ENCODE results near the gene TSHZ2.

Gene TSHZ2

DNA sequence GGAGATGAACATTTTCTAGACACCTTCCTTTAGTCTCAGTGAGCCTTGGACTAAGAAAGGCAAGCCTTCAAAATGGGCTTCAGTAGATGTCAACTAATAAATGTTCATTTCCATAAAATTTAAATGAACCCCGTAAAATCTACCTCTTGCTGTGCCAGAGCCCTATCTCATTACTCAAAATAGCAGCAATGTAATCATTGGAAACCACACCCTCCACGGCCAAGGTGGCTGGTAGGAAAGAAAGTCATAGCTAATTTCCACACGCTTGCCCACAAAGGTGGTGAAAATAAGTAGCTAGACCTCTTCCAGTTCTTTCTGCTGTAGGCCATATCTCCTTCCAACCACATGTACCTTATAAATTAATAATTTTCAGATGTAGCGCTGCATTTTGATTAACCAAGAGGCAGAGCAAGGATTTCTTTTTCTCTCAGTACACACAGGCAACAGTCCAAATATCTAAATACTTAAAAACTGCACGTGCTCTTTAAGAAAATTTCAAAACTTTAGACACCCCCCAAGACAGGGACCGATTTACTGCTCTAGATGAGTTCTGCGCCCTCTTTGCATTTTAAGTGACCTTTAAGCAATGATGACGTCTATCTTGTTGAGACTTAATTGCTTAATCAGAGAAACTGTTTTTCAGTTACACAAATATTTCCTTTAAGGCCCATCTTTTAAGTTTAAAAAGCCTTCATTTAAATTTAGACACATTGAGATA, 330.7 kb downstream of the TSHZ2 start:
- no peaks in the 10 kb centered on the region for H3K4me1 ChIP-seq (ENCODE audit: control insufficient read depth, insufficient read depth, low read length)
- no peaks in the 10 kb centered on the region for H3K9me3 ChIP-seq (ENCODE audit: control insufficient read depth, insufficient read depth, low read length)
- no peaks in the 10 kb centered on the region for H3K27me3 ChIP-seq (ENCODE audit: control insufficient read depth, insufficient read depth, low read length)
- DNase-seq (ENCODE audit: low read depth, low spot score) = no peak
- H3K36me3 ChIP-seq (ENCODE audit: control insufficient read depth, insufficient read depth, low read length) = no peaks in the 10 kb centered on the region
- no CpG with 5 or more reads among the region's 8 CpGs for WGBS (ENCODE audit: insufficient coverage, insufficient read length)
- no peak overlapping the region for H3K4me3 ChIP-seq (ENCODE audit: low read length)
- no peak overlapping the region for H3K27ac ChIP-seq (ENCODE audit: low read length)

DNA sequence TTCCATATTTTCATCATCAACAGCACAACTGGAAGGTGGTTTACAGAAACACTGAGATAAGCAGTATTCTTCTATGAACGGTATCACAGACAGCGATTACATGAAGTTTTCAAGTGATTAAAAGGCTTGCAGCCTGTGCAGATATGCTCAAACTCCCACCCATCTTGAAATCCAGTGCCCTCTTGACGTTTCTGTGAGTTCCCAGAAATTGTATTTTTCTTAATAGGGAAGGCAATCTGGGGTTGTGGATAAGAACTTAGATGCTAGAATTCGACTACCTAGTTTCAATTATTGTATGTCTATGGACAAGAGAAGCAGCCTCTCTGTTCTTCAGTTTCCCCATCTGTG, 331.2 kb downstream of the TSHZ2 start:
- no peaks in the 10 kb centered on the region for H3K4me1 ChIP-seq (ENCODE audit: control insufficient read depth, insufficient read depth, low read length)
- no peaks in the 10 kb centered on the region for H3K36me3 ChIP-seq (ENCODE audit: control insufficient read depth, insufficient read depth, low read length)
- no peak overlapping the region for H3K4me3 ChIP-seq (ENCODE audit: low read length)
- no CpG with 5 or more reads among the region's 4 CpGs for WGBS (ENCODE audit: insufficient coverage, insufficient read length)
- DNase-seq (ENCODE audit: low read depth, low spot score) = no peak
- H3K27me3 ChIP-seq (ENCODE audit: control insufficient read depth, insufficient read depth, low read length) = no peaks in the 10 kb centered on the region
- no peaks in the 10 kb centered on the region for H3K9me3 ChIP-seq (ENCODE audit: control insufficient read depth, insufficient read depth, low read length)
- H3K27ac ChIP-seq (ENCODE audit: low read length) = no peak overlapping the region

DNA sequence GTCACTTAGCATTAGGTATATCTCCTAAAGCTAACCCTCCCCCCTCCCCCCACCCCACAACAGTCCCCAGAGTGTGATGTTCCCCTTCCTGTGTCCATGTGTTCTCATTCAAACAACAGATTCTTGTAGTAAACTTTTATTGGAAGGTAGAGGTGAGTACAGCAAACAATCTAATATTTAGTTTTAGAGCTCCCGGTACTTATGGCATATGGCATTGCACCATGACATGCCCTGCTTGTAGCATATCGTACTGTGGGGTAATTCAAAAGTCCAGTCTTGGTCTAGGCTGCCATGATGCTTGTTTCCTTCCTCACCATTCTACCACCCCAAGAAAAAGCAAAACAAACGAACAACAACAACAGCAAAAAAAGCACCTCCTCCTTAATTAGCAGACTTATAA, 332.0 kb downstream of the TSHZ2 start:
- no CpG with 5 or more reads among the region's 3 CpGs for WGBS (ENCODE audit: insufficient coverage, insufficient read length)
- Histone ChIP-seq H3K36me3 (ENCODE audit: control insufficient read depth, insufficient read depth, low read length) (no peaks in the 10 kb centered on the region), H3K4me1 (ENCODE audit: control insufficient read depth, insufficient read depth, low read length) (no peaks in the 10 kb centered on the region), H3K27ac (ENCODE audit: low read length) (no peak overlapping the region), H3K27me3 (ENCODE audit: control insufficient read depth, insufficient read depth, low read length) (no peaks in the 10 kb centered on the region), H3K4me3 (ENCODE audit: low read length) (no peak overlapping the region), H3K9me3 (ENCODE audit: control insufficient read depth, insufficient read depth, low read length) (no peaks in the 10 kb centered on the region)
- DNase-seq (ENCODE audit: low read depth, low spot score) = no peak

DNA sequence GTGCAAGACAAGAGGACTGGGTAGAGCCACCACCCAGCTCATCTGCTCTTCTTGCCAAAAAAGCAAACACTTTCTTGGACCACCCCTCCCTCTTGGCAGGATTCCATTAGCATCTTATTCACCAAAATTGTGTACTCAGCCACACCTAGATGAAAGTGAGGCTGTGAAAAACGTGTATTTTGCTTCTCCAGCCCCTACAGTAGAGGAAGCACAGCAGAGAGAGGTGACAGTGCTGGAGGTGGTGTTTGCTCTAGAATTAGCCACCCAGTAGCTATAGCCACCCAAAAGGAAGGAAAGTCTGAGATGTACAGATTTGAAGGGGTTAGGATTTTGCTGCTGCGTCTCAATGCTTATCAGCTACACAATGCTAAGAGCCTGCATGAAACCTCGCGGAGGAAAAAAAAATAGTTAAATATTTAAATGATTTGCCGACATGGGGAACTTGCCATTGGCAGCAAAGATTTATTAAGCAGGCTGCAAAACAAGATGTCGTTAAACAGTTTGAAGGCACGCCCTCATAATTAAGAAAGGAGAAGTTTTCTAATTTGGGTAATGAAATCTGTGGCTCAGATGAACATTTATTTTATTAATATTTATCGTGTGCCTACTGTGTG, 334.1 kb downstream of the TSHZ2 start:
- Histone ChIP-seq H3K4me1 (ENCODE audit: control insufficient read depth, insufficient read depth, low read length) (no peaks in the 10 kb centered on the region), H3K4me3 (ENCODE audit: low read length) (no peak overlapping the region), H3K27me3 (ENCODE audit: control insufficient read depth, insufficient read depth, low read length) (no peaks in the 10 kb centered on the region), H3K36me3 (ENCODE audit: control insufficient read depth, insufficient read depth, low read length) (no peaks in the 10 kb centered on the region), H3K9me3 (ENCODE audit: control insufficient read depth, insufficient read depth, low read length) (no peaks in the 10 kb centered on the region), H3K27ac (ENCODE audit: low read length) (no peak overlapping the region)
- DNase-seq (ENCODE audit: low read depth, low spot score) = no peak
- no CpG with 5 or more reads among the region's 8 CpGs for WGBS (ENCODE audit: insufficient coverage, insufficient read length)

DNA sequence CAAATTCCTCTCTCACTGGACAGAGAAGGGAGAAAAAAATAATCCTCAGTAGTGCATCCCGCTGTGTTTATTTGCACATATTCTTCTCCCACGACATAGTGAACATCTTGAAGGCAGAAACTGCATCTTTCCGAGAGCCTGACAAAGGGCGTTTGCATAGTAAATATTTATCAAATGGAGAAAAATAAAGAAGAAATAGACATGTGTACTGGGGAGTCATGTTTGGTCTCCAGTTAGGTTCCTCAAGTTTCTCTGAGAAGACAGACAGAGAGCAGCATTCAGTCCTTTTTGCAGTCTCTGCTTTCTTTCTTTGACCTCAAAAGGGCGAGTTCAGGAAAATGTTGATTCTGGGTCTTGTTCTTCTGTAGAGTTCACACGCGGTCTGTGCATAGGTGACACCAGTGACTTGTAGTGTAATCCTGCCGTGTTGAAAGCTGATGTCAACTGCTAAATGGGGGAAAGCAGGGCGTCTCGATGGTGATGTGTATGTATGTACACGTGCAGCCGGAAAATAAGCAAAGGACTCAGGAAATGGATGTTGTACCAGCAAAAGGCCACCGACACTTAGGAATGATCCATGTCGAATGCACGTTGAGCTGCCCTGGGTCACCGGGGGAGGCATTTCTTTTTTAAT, 335.9 kb downstream of the TSHZ2 start:
- H3K27ac ChIP-seq (ENCODE audit: low read length) = no peak overlapping the region
- no peaks in the 10 kb centered on the region for H3K9me3 ChIP-seq (ENCODE audit: control insufficient read depth, insufficient read depth, low read length)
- no peaks in the 10 kb centered on the region for H3K27me3 ChIP-seq (ENCODE audit: control insufficient read depth, insufficient read depth, low read length)
- H3K4me1 ChIP-seq (ENCODE audit: control insufficient read depth, insufficient read depth, low read length) = no peaks in the 10 kb centered on the region
- H3K4me3 ChIP-seq (ENCODE audit: low read length) = no peak overlapping the region
- no peak for DNase-seq (ENCODE audit: low read depth, low spot score)
- H3K36me3 ChIP-seq (ENCODE audit: control insufficient read depth, insufficient read depth, low read length) = no peaks in the 10 kb centered on the region
- WGBS (ENCODE audit: insufficient coverage, insufficient read length) = no CpG with 5 or more reads among the region's 16 CpGs

DNA sequence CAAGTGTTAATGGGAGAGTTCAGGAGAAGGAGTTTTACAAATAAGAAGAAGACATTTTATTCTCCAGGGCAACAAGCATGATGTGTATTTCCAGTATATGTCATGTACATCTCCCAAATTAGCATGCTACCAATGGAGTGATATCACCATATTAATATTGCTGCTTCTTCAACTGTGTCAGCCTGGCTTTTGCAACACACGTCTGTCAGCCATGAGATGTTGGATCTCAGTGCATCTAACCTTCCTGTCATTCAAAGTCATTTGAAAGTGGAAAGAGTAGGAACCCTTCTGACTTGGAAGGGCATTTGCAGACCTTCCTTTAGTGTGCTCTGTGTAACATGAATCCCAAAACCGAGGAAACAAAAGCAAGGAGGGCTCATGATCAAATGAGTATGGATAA, 337.4 kb downstream of the TSHZ2 start:
- Histone ChIP-seq H3K27ac (ENCODE audit: low read length) (no peak overlapping the region), H3K9me3 (ENCODE audit: control insufficient read depth, insufficient read depth, low read length) (no peaks in the 10 kb centered on the region), H3K27me3 (ENCODE audit: control insufficient read depth, insufficient read depth, low read length) (no peaks in the 10 kb centered on the region), H3K4me1 (ENCODE audit: control insufficient read depth, insufficient read depth, low read length) (no peaks in the 10 kb centered on the region), H3K4me3 (ENCODE audit: low read length) (no peak overlapping the region), H3K36me3 (ENCODE audit: control insufficient read depth, insufficient read depth, low read length) (no peaks in the 10 kb centered on the region)
- WGBS (ENCODE audit: insufficient coverage, insufficient read length) = no CpG with 5 or more reads among the region's 2 CpGs
- no peak for DNase-seq (ENCODE audit: low read depth, low spot score)

DNA sequence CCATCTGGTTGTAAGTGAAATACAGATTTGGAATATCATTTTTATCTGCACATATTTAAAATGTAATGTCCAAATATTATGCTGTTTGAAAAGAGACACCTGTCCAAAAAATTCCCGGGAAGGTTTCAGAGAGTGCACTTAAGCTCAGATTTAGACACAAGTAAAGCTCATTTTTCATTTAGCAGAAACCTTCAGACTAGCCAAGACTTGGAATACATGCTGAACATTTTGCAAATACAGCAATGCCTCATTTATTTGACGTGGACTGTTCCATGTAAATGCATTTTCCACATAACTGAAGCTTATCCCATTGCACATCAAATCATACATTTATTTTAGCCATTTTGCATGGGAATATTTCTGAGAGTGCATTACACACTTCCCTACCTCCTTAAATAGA, 340.8 kb downstream of the TSHZ2 start:
- DNase-seq (ENCODE audit: low read depth, low spot score) = no peak
- H3K9me3 ChIP-seq (ENCODE audit: control insufficient read depth, insufficient read depth, low read length) = no peaks in the 10 kb centered on the region
- H3K27me3 ChIP-seq (ENCODE audit: control insufficient read depth, insufficient read depth, low read length) = no peaks in the 10 kb centered on the region
- H3K27ac ChIP-seq (ENCODE audit: low read length) = no peak overlapping the region
- H3K4me1 ChIP-seq (ENCODE audit: control insufficient read depth, insufficient read depth, low read length) = no peaks in the 10 kb centered on the region
- H3K4me3 ChIP-seq (ENCODE audit: low read length) = no peak overlapping the region
- H3K36me3 ChIP-seq (ENCODE audit: control insufficient read depth, insufficient read depth, low read length) = no peaks in the 10 kb centered on the region
- WGBS (ENCODE audit: insufficient coverage, insufficient read length) = no CpG with 5 or more reads among the region's 2 CpGs

DNA sequence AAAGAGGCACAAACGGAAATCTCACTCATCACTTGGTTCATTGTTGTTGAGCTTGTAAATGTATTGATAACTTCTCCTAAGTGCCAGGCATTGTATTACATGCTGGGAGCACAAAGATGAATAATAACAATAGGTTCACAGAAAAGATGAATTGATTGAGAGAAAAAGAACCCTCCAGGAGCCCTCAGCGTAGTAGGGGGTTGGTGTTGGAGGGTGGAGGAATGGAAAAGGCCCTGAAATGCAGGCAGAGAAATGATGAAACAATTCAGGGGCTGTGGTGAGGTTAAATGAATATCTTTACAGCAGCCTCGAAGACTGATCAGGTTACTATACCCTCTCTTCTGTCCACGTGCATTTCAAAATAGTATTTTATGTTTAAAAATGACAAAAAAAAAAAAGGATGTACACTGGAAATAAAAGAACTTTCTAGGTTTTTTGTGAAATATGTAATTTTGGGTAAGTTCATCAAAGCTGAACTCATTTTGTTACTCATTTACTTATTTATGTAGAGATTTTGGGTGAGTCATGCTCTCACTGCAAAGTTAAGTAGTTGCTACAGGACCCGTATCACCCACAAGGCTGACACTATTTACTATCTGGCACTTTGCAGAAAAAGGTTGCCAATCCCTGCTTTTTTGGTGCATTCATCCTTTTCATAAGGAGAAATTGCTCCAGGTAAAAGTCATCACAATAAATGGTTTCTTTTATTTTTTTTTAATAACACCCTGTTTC, 344.2 kb downstream of the TSHZ2 start:
- H3K27me3 ChIP-seq (ENCODE audit: control insufficient read depth, insufficient read depth, low read length) = no peaks in the 10 kb centered on the region
- no peak overlapping the region for H3K4me3 ChIP-seq (ENCODE audit: low read length)
- H3K36me3 ChIP-seq (ENCODE audit: control insufficient read depth, insufficient read depth, low read length) = no peaks in the 10 kb centered on the region
- H3K4me1 ChIP-seq (ENCODE audit: control insufficient read depth, insufficient read depth, low read length) = no peaks in the 10 kb centered on the region
- WGBS (ENCODE audit: insufficient coverage, insufficient read length) = no CpG with 5 or more reads among the region's 5 CpGs
- no peak overlapping the region for H3K27ac ChIP-seq (ENCODE audit: low read length)
- no peak for DNase-seq (ENCODE audit: low read depth, low spot score)
- H3K9me3 ChIP-seq (ENCODE audit: control insufficient read depth, insufficient read depth, low read length) = no peaks in the 10 kb centered on the region

DNA sequence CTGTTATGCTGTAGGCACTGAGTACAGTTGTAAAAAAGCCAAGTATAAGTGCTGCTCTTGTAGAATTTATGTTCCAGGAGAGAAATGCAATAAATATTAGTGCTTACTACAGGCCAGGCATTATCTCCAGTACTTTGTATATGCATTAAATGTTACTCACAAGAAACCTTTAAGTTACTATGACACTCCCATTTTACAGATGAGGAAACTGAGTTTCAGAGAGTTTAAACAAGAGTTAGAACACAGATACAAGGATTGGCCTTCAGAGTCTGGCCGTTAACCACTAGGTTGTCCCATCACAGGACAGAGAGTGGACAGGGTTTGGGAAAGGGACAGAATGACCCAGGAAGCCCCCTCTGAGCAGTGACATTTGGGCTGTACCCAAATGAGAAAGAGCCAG, 347.0 kb downstream of the TSHZ2 start:
- Histone ChIP-seq H3K27ac (ENCODE audit: low read length) (no peak overlapping the region), H3K36me3 (ENCODE audit: control insufficient read depth, insufficient read depth, low read length) (no peaks in the 10 kb centered on the region), H3K4me1 (ENCODE audit: control insufficient read depth, insufficient read depth, low read length) (no peaks in the 10 kb centered on the region), H3K9me3 (ENCODE audit: control insufficient read depth, insufficient read depth, low read length) (no peaks in the 10 kb centered on the region), H3K4me3 (ENCODE audit: low read length) (no peak overlapping the region), H3K27me3 (ENCODE audit: control insufficient read depth, insufficient read depth, low read length) (no peaks in the 10 kb centered on the region)
- DNase-seq (ENCODE audit: low read depth, low spot score) = no peak
- WGBS (ENCODE audit: insufficient coverage, insufficient read length) = no CpG with 5 or more reads among the region's 1 CpG

DNA sequence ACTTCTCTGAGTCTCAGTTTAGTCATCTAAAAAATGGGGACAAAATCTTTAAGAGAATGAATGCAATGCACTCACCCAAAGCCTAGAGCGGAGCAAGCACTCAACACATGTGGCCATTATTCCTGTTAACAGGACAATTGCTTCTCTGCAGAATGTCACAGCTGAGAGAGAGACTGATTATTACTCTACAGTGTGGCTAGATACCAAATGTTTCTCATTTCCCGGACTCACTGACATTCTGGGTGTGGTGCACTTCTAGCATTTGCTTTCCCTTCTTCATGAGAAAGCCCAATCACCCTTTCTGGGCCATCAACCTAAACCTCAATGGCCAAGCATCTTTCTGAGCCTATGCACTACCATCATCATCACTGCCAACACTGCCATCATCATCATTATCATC, 347.6 kb downstream of the TSHZ2 start:
- Histone ChIP-seq H3K9me3 (ENCODE audit: control insufficient read depth, insufficient read depth, low read length) (no peaks in the 10 kb centered on the region), H3K27ac (ENCODE audit: low read length) (no peak overlapping the region), H3K4me3 (ENCODE audit: low read length) (no peak overlapping the region), H3K4me1 (ENCODE audit: control insufficient read depth, insufficient read depth, low read length) (no peaks in the 10 kb centered on the region), H3K27me3 (ENCODE audit: control insufficient read depth, insufficient read depth, low read length) (no peaks in the 10 kb centered on the region), H3K36me3 (ENCODE audit: control insufficient read depth, insufficient read depth, low read length) (no peaks in the 10 kb centered on the region)
- DNase-seq (ENCODE audit: low read depth, low spot score) = no peak
- WGBS (ENCODE audit: insufficient coverage, insufficient read length) = no CpG with 5 or more reads among the region's 2 CpGs
